Suppressor macrophage treated with lipopolysaccharide for 4 hours (primary cell): ENCODE measurements around the gene BAHCC1.
"Not testable (repeated sequence)": the region's sequence is repeated elsewhere in the genome, so short reads cannot be mapped to it uniquely, and the experiment has no call there.

ENCODE experiments used
- DNase-seq: peaks from one replicate; pipeline ENCODE4 v3.0.0-alpha.2; 2020

BAHCC1 gene

DNA sequence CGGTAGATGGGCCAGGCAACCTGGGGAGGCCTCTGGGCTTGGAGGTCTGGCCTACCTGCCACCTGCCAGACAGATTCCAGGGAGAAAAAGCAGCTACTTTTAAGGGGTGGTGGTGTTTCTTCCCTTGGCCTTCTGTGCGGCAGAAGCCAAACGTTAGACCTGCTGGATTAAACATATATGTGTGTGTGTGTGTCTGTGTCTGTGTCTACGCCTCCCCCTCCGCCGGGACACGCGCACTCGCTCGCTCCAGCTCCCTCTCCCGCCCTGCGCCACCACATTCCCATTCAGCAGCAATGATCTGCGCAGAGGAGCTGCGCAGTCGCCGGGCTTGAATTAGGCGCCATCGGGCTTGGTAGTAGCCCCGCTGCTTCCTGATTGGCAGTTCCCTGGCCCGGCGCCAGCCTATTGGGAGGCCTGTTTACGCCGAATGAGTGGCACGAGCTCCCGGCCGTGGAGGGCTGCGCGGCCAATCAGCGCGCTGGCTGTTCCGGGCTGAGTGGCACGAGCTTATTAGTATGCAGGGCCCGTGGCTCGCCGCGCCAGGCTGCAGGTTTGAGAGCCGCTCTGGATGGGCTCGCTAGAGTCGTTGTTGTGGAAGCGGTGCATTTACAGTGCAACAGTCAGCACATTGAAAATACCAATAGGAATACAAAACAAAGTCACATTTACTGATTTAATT is at the start of gene BAHCC1:
TSS of gene BAHCC1 (plus strand) at position 537 of the 679 bp plus-strand sequence. CDS start 4,283 bp downstream, outside the sequence.
- peak; percentile 100 for DNase-seq

DNA sequence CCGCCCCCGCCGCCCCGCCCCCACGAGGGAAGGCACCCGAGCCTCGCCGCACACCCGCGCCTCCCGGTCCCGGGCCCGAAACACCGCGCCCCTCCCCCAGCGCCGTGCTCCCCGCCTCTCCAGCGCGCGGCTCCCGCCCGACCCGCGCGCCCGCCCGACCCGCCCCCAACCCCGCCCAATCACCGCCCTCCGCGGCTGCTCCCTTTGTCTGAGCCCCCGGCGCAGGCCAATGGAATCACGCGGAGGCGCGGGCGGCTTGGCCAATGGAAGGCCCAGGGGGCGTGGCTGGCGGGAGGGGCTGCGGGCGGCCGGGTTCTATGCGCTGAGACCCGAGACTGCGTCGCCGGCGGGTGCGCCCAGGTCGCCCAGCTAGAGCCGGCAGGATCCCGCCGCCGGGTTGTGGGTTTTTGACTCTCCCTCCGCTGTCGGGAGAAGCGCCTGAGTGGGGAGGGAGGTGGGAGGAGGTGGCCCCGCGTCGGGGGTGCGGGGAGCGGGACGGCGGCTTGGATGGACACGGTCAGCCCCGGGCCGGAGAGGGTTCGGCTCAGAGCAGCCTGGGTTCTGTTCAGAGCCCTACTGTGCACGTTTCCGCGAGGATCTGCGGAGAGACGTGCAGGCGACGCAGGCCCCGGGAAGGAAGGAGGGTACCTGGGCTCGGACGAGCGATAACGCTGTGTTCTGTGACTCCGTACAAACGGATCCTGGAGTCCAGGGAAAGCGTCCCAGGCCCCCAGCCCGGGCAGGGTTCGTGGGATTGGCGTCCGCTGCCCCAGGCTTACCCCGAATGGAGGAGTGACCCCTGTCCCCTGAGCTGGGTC is 49.0 kb upstream of the BAHCC1 start:
- peak; percentile 98 for DNase-seq

DNA sequence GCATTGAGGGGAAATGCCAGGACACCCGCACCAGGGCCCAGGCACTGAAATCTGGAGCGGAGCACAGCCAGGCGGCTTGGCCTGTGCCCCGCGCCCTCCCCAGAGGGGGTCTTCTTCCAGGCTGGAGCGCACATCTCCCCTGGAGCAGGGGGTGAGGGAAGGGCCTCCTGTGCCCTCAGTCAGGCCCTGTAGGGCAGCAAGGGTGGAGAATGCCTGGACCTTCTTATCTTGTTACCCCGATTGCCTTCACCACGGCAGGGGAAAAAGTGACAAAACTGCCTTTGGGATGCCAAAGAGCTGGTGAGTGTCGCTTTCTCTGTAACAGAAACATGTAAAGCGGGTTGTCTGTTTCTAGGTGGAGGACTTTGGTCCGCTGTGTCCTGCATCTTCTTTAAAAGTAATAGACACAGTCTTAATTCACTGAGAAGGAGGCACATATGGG is 48.3 kb upstream of the BAHCC1 start:
- no peak for DNase-seq

DNA sequence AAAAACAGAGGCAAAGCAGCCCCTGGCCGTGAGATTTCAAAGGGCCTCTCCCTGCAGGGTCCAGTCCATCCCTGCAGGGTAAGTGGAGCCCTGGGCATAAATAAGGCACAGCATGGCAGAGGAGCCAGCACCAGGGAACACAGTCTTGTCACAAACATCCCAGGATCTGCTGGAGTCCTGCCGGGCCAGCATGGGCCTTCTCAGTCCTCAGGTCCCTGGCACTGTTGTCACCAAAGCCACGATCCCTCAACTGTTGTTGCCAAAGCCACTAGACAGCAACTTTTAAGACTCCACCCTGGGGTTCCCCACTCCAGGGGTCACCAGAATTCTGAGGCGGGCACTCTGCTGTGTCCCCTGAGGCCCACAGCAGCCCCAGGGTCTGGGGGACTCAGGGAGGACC is 47.8 kb upstream of the BAHCC1 start:
- DNase-seq, result no peak

DNA sequence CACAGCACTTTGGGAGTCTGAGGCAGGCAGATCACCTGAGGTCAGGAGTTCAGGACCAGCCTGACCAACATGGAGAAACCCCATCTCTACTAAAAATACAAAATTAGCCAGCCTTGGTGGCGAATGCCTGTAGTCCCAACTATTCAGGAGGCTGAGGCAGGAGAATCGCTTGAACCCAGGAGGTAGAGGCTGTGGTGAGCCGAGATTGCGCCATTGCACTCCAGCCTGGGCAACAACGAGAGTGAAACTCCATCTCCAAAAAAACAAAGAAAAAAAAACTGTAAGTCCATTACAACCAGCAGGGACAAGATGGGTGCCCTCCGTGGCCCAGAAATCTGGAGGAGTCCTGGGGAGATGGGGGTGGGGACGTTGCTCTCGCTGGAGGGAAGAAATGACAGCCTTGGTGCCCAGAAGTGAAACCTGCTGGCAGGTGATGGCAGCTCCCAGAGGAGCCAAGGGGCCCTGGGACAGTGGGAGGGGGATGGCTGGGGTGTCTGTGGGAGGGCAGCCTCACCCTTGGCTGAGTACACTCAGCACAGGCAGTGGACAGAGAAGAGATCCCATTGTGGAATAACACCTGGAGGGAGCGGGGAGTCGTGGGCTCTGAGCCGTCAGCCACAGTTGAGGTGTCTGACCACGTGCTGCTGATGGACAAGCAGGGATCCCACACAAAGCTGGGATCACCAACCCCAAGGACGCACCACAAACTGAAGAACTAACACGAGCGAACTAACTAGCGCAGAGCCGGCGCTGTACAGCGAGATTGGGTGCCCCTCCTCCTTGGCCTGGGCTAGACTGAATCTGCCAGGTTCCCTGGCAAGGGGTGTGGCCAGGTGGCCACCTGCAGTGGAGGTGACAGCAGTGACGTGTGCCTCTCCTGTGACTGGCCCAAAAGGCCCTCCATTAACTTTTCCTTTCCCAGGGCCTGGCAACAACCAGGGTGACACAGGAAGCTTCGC is 46.9 kb upstream of the BAHCC1 start:
- DNase-seq, result no peak

DNA sequence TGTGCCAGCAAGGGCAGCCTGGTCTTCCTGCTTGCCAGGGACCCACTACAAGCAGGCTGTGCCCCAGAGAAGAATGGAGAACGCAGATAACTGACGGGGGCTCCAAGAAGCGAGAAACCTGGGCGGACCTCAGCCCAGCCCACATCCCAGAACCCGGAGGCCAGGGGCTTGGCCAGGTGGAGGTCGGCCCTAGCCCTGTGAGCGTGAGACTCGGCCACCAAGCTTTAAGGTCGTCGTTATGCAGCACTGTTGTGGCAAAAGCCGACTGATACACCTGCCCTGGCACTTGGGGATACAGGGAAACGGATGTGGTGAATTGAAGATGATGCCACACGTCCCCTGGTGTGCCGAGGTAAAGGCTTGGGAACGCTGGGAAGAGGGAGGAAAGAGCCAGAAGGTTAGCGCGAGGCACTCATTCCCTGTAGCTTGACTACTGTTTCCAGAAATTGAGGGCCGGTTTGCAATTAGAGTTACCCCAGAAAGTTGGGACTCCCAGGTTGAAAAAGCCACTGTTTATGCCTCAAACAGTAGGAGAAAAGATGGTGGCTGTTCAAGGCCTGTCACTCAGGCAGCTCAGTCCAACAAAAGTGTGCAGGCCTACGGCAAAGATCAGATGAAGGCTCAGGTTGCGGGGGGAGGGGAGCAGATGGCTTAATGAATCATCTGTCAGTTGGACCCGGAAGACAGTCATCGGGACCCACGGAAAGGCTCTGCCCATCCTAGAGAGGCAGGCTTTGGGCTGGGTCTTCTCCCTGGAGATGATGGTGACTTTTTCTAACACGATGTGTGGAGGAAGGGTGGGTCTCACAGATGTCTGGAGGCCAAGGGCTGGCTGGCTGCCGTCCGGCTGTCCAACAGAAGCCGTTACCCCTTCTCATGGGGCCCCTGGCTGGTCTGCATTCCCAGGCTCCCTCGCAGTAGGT is 45.6 kb upstream of the BAHCC1 start:
- DNase-seq, result no peak

DNA sequence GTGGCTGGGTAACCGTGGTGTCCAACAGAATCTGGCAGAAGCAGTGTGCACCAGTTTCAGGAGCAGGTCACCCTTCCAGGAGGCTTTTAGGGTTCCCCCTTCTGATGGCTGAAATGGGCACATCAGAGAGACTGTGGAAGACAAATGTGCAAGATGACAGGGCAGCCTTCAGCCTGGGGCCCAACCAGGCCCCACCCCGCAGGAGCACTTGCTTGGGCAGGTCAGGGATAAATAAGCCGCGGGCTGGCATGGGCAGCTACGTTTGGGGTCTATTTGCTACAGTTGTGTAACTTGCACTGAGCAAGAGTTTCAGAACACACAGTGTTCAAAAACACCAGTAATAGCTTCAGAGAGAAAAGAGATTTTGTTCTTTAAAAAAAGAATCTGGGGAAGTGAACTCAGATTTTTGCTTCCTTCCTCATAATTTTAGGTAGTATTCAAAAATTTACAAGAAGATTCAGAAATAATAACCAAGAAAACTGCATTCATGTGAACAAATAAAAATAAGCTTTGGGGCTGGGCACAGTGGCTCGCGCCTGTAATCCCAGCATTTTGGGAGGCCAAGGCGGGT is 44.9 kb upstream of the BAHCC1 start:
- no peak for DNase-seq

DNA sequence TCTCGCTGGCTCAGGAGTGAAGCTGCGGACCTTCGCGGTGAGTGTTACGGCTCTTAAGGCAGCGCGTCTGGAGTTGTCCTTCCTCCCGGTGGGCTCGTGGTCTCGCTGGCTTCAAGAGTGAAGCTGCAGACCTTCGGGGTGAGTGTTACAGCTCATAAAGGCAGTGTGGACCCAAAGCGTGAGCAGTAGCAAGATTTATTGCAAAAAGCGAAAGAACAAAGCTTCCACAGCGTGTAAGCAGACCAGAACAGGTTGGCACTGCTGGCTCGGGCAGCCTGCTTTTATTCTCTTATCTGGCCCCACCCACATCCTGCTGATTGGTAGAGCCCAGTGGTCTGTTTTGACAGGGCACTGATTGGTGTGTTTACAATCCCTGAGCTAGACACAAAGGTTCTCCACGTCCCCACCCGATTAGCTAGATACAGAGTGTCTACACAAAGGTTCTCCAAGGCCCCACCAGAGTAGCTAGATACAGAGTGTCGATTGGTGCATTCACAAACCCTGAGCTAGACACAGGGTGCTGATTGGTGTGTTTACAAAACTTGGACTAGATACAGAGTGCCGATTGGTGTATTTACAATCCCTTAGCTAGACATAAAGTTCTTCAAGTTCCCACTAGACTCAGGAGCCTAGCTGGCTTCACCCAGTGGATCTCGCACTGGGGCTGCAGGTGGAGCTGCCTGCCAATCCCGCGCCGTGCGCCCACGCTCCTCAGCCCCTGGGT is 43.8 kb upstream of the BAHCC1 start:
- not testable (repeated sequence) for DNase-seq

DNA sequence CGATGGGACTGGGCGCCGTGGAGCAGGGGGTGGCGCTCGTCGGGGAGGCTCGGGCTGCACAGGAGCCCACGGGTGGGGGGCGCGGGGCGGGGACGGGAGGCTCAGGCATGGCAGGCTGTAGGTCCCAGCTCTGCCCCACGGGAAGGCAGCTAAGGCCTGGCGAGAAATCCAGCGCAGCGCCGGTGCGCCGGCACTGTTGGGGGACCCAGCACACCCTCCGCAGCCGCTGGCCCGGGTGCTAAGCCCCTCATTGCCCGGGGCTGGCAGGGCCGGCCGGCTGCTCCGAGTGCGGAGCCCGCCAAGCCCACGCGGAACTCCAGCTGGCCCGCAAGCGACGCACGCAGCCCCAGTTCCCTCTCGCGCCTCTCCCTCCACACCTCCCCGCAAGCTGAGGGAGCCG is 43.2 kb upstream of the BAHCC1 start:
- not testable (repeated sequence) for DNase-seq

DNA sequence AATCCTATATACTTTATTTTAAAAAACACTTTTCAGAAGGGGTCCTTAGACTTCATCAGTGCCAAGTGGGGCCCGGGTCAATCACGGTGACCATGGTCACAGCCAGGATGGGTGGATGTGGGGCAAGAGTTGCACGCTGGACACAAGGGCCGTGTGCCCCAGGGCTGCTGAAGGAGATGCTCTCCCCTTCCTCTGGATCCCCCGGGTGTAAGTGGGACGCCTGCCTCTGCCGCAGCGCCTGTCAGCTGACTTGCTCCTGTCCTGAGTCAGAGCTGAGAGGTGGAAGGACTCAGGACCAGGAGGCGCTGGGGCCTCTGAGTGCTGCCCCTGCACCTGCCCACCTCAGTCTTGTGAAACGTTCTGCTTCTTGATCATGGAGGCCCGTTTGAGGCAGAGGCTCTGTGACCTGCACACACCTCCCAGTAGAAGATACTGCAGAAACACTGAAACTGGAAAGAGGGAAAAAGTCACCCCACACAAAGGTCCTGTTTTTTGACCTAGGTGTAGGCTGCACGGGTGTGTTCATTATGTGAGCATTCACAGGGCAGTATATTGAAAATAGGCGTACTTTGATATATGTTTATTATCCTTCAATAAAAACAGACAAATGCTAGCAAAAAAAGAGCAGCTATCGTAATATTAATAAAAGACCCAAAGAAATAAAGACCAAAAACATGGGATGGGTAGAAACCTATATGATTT is 40.9 kb upstream of the BAHCC1 start:
- DNase-seq, result no peak

DNA sequence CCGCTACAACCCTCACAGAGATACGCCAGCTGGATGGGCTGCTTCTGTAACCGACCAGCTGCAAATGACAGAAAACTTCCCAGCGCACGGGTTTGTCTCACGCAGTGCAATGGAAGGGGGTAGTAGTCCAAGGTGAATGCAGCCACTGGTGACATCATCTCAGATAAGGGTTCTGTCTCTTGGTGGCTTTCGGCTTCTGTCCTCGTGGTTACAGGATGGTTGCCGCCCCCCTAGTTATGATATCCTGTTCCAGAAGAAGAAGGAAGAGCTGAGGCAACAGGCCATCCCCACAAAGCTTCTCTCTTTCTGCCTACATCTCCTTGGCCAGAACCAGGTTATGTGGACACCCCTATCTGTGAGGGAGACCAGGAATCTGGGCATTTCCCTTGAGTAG is 40.3 kb upstream of the BAHCC1 start:
- peak; percentile 43 for DNase-seq

DNA sequence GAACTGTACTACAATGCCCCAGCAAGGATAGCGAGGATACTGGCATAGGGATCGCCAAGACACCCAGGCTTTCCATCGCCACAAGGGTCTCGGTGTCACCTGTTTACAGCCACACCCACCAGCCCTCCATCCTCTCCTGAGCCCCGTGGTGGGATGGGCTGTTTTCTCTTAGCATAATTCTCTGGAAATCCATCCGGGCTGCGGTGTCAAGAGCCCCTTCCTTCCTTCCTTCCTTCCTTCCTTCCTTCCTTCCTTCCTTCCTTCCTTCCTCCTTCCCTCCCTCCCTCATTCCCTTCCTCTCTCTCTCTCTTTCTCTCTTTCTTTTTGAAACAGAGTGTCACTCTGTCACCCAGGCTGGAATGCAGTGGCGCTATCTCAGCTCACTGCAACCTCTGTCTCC is 36.0 kb upstream of the BAHCC1 start:
- DNase-seq, result no peak

DNA sequence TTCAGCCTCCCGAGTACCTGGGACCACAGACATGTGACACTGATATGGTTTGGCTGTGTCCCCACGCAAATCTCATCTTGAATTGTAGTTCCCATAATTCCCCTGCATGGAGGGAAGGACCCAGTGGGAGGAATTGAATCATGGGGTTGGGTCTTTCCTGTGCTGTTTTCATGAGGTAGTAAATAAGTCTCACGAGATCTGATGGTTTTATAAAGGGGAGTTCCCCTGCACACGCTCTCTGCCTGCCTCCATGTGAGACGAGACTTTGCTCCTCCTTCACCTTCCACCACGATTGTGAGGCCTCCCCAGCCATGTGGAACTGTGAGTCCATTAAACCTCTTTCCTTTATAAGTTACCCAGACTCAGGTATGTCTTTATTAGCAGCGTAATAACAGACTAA is 33.3 kb upstream of the BAHCC1 start:
- peak; percentile 35 for DNase-seq

DNA sequence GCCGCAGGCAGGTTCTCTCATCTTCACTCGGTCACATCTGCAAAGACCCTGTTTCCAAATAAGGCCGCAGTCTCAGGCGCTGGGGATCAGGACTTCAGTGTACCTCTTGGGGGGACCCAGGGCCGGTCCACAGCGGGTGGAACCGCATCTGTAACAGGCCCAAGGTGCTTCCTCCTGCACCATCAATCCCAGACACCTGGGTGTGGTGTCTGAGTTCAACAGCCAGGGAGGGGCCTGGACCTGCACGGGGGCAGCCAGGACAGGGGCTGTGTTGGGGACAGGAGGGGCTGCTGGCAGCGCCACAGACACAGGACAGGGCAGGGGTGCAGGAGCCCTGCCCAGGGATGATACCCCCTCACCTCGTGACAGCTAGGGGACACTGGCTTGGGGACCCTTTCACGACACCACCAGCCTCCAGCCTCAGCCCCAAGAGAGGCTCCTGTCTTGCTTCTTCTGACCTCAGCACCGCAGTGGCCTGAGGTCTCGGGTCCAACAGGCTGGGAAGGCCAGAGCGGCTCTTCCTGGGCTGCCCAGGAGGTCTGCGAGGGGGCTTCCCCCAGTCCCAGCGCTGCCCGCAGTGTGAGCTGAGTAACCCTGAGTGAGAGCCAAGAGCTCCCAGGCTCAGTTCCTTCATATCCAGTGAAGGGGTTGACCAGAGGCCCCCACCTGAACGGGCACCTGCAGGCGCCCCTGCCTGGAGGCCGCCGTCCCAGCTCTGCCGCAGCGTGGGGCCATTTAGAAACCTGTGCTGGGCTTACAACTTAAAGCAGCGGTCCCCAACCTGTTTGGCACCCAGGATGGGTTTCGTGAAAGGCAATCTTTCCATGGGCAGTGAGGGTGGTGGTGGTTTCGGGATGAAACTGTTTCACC is 30.7 kb upstream of the BAHCC1 start:
- no peak for DNase-seq

DNA sequence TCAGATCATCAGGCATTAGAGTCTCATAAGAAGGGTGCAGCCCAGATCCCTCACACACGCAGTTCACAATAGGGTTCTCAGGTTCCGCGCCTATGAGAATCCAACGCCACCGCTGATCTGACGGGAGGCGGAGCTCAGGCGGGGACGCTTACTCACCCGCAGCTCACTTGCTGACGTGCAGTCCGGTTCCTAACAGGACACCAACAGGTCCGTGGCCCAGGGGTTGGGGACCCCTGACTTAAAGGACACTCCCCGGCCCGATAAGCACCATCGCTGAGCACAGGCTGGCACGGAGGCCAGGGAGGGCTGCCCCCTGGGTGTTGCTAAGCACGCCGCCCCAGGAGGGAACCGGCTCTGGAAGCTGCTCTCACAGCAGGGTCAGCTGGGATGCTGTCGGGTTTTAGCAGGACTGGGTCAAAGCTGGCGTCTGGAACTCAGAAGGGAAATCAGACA is 30.1 kb upstream of the BAHCC1 start:
- DNase-seq, result peak; percentile 69

DNA sequence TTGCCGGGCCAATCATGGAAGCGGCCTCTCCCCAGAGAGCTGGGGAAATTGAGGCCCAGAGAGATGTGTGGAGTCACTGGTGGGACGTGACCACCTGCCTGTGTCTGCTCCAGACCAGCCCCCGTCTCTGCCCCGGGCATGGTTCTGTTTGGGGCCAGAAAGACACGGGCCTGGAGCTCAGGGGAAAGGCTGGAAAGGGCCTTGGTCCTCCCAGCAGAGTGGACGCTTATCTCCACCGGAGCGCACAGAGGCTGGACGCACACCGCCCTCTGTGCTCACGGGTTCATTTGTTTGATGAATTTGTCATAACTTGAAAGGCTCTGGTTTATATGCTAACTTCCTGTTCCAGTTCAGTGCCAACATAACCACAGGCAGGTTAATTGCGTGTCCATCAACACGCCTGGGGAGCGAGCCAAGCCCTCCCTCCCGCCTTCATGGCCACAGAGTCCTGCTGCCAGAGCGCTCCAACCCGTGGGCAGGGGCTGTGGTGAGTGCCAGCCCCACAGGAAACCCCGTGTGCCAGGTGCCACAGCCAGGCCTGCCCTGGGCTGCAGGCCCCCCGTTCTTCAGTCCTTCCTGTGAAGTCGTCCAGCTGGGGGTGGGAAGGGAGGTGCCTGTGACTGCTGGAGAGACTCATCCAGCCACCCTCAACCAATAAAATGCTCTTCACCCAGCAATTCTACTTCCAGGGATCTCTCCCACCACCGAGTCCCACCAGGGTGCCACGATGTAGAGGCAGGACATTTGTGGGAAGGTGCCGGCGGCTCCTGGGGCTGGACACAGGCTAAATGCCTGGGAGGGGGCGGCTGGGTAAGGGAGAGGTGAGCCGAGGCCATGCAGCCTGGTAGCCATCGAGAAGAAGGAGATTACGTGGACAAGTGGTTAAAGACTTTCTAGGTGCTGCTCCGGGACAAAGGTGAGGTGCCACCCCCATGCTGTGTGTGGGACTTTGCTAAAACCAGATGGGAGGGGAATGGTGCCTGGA is 29.4 kb upstream of the BAHCC1 start:
- DNase-seq, result peak; percentile 43

DNA sequence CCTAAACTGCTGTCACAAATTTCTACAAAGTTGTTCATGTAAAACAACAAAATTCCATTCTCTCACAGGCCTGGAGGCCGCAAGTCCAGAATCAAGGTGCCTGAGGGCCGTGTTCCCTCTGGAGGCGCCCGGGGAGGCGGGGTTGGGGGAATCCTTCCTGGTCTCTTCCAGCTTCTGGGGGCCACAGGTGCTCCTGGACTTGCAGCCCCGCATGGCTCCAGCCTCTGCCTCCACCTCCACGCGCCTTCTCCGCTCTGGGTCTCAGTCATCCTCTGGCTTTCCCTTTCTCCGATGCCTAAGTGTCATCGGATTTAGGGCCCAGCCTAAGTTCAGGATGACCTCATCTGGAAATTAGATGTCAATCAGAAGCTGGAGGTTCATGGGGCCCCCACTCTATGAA is 28.6 kb upstream of the BAHCC1 start:
- DNase-seq, result no peak

DNA sequence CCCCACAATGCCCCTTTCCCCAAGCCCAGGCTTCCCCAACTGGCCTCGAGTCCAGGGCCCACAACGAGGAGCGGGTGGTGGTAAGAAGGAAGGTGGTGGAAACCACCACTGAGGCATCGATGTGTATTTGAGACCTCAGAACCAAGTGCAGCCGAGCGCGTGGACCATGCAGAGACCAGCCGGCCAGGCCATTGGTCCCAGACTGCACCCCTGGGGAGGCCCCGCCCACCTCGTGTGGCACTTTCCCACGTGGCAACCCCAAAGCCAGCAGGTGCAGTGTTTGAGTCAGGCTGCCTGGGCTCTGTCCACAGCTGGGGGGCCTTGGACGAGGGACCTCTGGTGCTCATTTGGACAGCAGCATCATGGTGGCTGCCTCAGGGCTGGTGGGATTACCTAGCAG is 28.1 kb upstream of the BAHCC1 start:
- DNase-seq, result no peak
